ENCODE results near the gene GATA3.

GATA3 gene

DNA sequence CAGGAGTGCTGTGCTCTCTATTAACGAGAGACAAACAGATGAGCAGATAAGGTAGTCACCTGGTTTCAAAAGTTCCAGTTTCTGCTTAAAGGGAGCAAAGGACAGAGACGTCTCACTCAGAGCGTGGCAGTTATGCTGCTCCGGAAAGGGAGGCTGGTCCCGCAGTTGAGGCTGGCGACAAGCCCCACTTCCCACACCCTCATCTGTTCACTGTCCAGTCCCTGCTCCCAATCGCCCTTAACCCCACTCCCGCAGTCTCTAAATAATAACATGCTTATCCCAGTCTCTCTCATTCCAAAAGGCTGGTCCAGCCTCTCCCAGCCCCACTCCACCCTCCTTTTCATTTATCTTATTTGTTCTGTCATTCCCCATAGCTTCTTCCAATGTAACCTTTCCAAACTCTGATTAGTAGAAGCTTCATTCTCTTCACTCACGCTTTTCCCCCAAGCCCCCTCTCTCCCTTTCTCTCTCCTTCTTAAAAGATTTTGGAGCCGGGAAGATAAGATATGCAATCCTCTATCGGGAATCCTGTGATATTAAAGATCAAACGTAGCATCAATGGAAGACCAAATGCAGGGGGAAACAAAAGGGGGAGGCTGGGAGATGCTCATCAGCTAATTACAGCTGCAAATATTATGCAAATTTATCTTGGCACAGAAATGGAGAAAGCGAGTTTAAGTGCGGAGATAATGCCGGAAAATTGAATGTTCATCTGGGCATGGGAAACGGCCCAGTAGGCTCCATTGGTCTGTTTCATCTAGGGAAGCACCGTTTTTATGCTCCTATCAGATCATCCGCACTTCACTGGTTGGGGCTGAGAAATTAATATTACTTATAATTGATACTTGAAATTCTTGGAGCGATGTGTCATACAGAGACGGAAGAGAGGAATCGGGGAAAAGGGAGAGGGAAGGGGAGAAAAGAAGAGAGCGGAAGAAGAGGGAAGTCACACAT, 16.3 kb upstream of the GATA3 start:
- DNase-seq, result no peak

- no peak for DNase-seq
Observed at GRCh38 chr10:8039321-8039881, 15.1 kb upstream of the GATA3 start.

DNA sequence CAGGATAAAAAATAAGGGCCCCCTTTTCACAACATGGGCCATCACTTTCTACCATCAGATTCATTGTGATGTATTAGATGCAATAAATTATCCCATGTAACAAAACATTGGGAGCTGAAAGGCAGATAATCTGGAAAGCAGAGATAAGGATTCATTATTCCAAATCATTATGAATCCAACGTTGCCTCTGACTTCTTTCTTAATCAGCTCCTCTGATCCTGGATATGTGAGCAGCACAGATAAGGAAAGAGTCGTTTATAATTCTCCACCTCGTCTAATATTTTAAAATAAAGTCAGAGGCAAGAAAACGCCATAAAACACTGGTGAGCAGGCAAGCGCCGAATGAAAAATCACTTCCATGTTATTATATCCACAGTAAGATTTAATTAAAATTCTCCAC, 13.8 kb upstream of the GATA3 start:
- no peak for DNase-seq

DNA sequence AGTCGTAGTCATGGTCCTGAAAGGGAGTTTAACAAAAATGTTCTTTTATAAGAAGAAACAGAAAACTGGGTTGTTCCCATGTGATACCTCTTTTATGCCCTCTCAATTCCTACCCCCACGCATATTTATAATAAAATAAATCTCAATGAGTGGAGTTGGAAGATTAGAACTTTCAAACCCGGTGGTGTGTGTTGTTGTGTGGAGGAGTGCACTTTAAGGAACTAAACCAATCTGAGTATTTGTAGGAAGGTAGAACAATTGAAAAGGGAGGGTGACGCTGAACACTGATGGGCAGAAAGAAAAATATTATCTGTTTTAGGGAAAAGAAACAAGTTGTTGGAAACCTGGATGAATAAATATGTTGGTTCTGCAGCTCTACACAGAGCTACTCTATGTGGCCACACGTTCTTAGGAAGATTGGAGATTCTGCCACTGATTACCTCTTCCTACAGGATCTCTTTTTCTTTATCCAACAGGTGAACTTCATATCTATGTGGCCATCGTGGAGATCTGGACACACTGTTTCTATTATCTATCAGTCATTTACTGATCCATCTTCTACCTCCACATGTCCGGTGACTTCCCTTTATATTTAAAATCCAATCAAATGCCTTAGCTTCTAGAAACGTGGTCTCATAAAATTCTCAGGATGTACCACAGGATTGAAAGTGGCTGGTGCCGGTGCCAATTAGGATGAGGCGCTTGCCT, 13.1 kb upstream of the GATA3 start:
- no peak for DNase-seq

- no peak for DNase-seq
Observed at GRCh38 chr10:8041992-8042720, 12.3 kb upstream of the GATA3 start.

- DNase-seq, result no peak
Observed at GRCh38 chr10:8042721-8043568, 11.5 kb upstream of the GATA3 start.

DNA sequence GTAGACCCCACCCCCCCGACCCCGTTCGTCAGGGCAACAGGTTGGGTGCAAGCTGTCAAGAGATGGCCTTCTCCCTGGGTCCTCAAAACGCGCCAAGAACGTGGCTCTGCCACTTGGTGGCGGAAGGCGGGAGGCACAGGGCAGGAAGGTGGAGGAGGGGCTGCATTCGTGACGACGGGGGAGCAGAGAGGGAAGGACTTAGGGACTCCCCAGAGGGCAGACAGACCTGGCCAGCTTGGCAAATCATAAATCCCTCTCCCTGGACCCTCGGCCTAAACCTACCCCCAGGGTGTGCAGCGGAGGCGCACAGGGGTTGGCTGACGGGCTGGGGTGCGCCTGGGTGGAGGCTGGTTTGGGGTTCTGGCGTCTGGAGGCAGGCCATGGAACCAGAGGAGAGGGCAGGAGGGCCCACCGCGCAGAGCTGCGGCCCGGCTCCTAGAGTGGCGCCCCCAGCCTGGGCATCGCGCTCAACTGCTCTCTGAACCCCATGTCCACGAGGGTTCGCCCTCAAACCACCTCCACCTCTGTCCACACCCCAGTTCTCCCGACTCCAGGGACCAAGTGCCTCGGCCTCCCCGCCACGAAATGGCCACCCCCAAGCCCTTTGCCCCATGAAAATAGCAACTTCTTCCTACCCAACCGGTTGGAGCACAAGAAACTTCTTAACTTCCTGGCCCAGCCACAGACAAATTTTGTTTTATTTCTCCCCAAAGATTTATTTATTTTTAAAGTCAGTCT, 10.8 kb upstream of the GATA3 start:
- peak; percentile 45 for DNase-seq

- DNase-seq, result no peak
Observed at GRCh38 chr10:8044331-8044907, 10.1 kb upstream of the GATA3 start.

- no peak for DNase-seq
Observed at GRCh38 chr10:8044908-8045725, 9.4 kb upstream of the GATA3 start.

DNA sequence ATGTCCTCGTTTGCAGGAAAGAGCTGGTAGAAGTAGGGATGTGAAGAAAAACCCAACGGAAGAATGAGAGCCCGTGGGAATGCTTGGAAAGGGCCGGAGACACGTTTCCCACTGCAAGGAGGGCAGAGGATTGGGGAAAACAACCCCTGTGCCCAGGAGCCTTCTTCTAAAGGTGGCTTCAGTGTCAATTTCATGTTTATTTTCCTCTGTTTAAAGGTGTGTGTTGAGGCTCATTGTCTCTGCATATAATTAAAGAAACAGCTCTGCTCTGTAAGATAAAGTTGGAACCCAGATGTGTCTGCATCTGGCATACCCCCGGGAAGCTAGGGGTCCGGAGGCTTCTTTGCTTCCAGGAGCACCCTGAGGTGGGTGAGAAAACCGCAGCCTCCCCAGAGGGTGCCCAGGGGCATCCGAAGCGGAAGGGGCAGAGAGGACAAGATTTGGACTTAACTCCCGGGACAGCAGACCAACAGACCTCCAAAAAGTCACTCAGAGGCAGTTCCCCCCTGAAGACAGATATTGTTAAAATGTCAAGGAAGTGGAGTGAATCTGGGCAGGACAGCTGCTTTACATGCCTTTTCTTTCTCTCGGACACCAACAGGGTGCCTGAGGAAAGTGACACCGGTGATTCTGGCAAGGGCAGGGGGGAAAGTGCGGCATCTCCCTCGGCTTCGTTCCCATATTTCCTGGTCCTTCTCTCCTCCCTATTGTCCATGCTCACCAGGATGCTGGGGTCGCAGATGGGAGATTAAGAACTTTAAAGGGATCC, 8.6 kb upstream of the GATA3 start:
- DNase-seq, result no peak

DNA sequence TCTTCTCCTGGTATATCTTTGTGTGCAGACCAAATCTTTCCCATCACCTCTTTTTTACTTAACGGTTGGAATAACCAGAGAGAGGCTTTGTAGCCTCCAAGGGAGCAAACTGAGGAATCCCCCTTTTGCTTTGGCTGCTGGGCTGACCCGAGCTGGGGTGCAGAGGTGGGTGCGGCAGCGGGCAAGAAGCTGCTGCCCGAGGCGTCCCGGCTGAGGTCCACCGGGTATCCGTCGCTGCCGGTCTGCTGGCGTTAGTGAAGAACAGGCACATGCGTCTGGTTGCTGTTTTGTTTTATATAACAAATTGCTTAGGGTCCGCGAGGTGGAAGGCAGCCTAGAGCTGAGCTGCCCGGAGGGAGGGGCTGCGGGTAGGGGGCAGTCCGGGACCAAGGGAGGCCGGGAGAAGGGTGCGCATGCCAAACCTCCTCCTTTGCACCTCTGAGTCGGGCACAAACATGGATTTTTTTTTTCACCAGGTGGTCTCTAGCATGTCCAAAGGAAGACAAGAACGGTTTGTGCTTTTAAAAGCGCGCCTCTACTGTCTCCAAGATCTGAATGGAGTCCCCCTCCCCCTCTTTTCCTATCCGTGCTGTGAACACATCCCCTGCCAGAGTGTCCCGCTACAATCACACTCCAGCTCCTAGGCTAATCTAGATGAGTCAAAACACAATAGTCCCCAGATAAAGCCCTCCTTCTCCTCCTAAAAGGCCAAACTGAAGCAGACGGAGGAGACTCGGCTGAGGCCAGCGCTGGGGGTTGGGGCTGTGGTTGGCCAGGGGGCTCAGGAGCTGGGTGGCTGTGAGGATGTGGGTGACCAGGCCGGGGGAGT, 6.8 kb upstream of the GATA3 start:
- no peak for DNase-seq

GRCh38 chr10:8048281-8049008, 6.0 kb upstream of the GATA3 start:
- no peak for DNase-seq

- DNase-seq, result no peak
Observed at GRCh38 chr10:8049045-8049864, 5.2 kb upstream of the GATA3 start.

DNA sequence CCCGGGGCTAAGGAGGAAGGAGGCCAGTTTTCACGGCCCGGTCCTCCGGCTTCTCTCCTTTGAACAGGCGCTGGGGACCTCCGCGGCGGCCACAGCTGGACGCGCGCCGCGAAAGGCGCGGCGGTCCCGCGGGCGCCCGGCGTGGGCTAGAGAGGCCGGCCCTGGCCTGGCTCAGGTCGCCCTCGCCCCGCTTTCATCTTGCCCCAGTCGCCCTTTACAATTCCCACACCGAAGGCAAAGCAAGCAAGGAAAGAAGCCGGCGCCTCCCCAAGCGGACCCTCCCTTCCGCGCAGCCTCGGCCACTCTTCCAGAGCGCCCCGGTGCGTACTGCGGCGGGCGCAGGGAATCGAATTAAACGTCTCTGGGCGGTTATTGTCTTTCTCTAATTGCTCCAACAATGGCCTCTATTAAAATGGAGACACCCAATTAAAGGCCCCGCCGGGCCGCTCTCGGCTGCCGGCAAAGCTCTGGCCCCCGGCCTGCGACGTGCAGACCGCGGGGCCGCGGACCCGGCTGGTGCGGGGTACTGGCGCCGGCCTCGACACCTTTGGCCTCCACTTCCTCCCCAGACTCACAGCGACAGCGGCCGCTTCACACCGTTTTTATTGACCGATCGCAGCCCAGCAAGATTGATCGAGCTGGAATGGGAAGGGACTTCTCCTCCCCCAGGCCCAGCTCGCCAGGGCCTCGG, 4.5 kb upstream of the GATA3 start:
- DNase-seq, result no peak

- DNase-seq, result peak; percentile 28
Observed at GRCh38 chr10:8050556-8051108, 3.9 kb upstream of the GATA3 start.
